Activated naive CD8-positive, alpha-beta T cell treated with anti-CD3 and anti-CD28 coated beads, Interleukin-2, amount 10 ng/mL, durations not matched to agents 7 days and 5 days (primary cell): Measurements from ENCODE around the gene GDPD5. TPM values are rescaled to one million over a fixed set of nuclear protein-coding genes. Genes with fewer than 3 reads are reported as not detected.

Experiments
- ATAC-seq: fragments of 150-1000 bp; cut with Tn5 transposase; one replicate; pipeline ENCODE4 v1.10.0; 2021; ENCODE audit warnings: low read depth, moderate library complexity
- POLR2A ChIA-PET: fragments of 350-600 bp; sonication (Branson Sonifier 250); formaldehyde crosslinking; loops from one replicate; lab custom pipeline; 2021; ENCODE audit warnings: antibody characterized with exemption; lab: Charles Lee
- DNase-seq: peaks from one replicate; pipeline ENCODE4 v3.0.0; 2021
- H3K27ac Mint-ChIP-seq: one replicate; pipeline ENCODE4 v1.8.0; 2022; ENCODE audit warnings: mild to moderate bottlenecking, mixed read lengths
- H3K27me3 Mint-ChIP-seq: one replicate; pipeline ENCODE4 v1.8.0; 2022; ENCODE audit warnings: mild to moderate bottlenecking, moderate library complexity, mixed read lengths
- H3K36me3 Mint-ChIP-seq: one replicate; pipeline ENCODE4 v1.8.0; 2021; ENCODE audit warnings: mild to moderate bottlenecking, mixed read lengths
- H3K4me1 Mint-ChIP-seq: one replicate; pipeline ENCODE4 v1.8.0; 2021; ENCODE audit warnings: mixed read lengths
- H3K4me3 Mint-ChIP-seq: one replicate; pipeline ENCODE4 v1.8.0; 2022; ENCODE audit warnings: mild to moderate bottlenecking, moderate library complexity, mixed read lengths
- H3K9me3 Mint-ChIP-seq: one replicate; pipeline ENCODE4 v1.8.0; 2021; ENCODE audit warnings: mixed read lengths
- total RNA-seq, 2 experiments: library from RNA; stranded (reverse); gene quantifications; one replicate each; pipeline ENCODE4 v1.2.3, GENCODE V29; 2021

The GDPD5 gene
- total RNA-seq, 2 experiments from 2014 or later, result 35.7 to 38.4 TPM

DNA sequence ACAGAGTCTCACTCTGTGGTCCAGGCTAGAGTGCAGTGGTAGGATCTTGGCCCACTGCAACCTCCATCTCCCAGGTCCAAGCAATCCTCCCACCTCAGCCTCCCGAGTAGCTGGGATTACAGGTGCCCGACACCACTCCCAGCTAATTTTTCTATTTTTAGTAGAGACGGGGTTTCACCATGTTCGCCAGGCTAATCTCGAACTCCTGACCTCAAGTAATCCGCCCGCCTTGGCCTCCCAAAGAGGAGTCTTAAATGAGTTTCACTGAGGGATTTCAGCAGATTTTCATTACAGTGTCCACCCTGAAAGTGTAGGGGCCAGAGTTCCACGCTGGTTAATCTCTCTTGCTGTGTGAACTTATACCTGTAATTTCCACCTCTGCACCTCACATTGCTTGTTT is 126.8 kb downstream of the GDPD5 start:
- peaks cover 40% of the 10 kb centered on the region for H3K36me3 Mint-ChIP-seq
- H3K27ac Mint-ChIP-seq, result peak overlapping the region; percentile 95
- H3K4me1 Mint-ChIP-seq, result peaks cover 36% of the 10 kb centered on the region
- ATAC-seq (peak; percentile 10), DNase-seq (no peak)
- POLR2A ChIA-PET, result interaction anchor here (0.9 to 1.6 kb wide), 5 partner anchors 9 to 130 kb away, joined by 3 to 6 read pairs (median 5); no protein-coding TSS in a partner anchor
- no peaks in the 10 kb centered on the region for H3K9me3 Mint-ChIP-seq
- H3K4me3 Mint-ChIP-seq, result peak overlapping the region; percentile 91
- peaks cover 9% of the 10 kb centered on the region for H3K27me3 Mint-ChIP-seq

- H3K4me1 Mint-ChIP-seq, result peaks cover 5% of the 10 kb centered on the region
- POLR2A ChIA-PET, result no interaction called here
Observed at GRCh38 chr11:75394085-75394840, 131.5 kb downstream of the GDPD5 start.

DNA sequence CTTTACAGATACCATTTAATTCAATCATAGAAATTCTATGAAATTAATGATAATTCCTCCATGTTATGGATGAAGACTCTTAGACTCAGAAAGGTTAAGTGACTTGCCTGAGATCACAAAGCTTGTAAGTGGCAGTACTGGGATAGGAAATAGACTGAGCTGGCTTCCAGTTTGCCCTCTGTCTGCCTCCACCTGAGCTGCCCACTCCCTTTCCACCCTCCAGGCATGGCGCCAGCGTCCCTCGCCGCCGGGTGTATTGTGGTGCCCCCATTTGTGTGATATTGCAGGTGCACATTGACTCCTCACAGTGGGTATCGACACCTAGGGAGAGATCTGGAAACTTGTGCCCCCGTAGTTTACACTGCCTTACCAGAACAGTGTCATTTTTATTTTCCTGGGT is 135.8 kb downstream of the GDPD5 start:
- Mint-ChIP-seq H3K4me1 (no peaks in the 10 kb centered on the region), H3K27me3 (peaks cover 23% of the 10 kb centered on the region), H3K36me3 (no peaks in the 10 kb centered on the region), H3K9me3 (no peaks in the 10 kb centered on the region), H3K27ac (no peak overlapping the region), H3K4me3 (no peak overlapping the region)
- DNase-seq (no peak), ATAC-seq (no peak)
- POLR2A ChIA-PET, result interaction anchor here (0.6 kb wide), 2 partner anchors 9 to 130 kb away, joined by 3 read pairs; no protein-coding TSS in a partner anchor

More at GRCh38 chr11:75394085-75394840, 131.5 kb downstream of the GDPD5 start:
- Mint-ChIP-seq H3K4me3 (no peak overlapping the region), H3K27ac (no peak overlapping the region), H3K27me3 (peaks cover 21% of the 10 kb centered on the region), H3K9me3 (no peaks in the 10 kb centered on the region), H3K36me3 (peaks cover under 1% of the 10 kb centered on the region)
- no peak for DNase-seq
- no peak for ATAC-seq

- POLR2A ChIA-PET, result interaction anchor here (0.6 to 1.3 kb wide), 2 partner anchors 9 to 11 kb away, joined by 3 to 6 read pairs; no protein-coding TSS in a partner anchor
- ATAC-seq (no peak), DNase-seq (no peak)
- H3K27me3 Mint-ChIP-seq, result peaks cover 22% of the 10 kb centered on the region
- H3K36me3 Mint-ChIP-seq, result no peaks in the 10 kb centered on the region
- no peaks in the 10 kb centered on the region for H3K9me3 Mint-ChIP-seq
- H3K4me3 Mint-ChIP-seq, result no peak overlapping the region
- peaks cover 5% of the 10 kb centered on the region for H3K4me1 Mint-ChIP-seq
- no peak overlapping the region for H3K27ac Mint-ChIP-seq
Observed at GRCh38 chr11:75389276-75389605, 136.5 kb downstream of the GDPD5 start.

GRCh38 chr11:75388386-75389275 is 137.1 kb downstream of the GDPD5 start:
- no peaks in the 10 kb centered on the region for H3K9me3 Mint-ChIP-seq
- POLR2A ChIA-PET, result interaction anchor here (0.9 to 1.3 kb wide), 3 partner anchors 11 to 60 kb away, joined by 5 to 6 read pairs (median 6); no protein-coding TSS in a partner anchor
- peaks cover 21% of the 10 kb centered on the region for H3K27me3 Mint-ChIP-seq
- ATAC-seq (peak; percentile 78), DNase-seq (peak; percentile 64)
- no peaks in the 10 kb centered on the region for H3K36me3 Mint-ChIP-seq
- H3K4me1 Mint-ChIP-seq, result peaks cover 11% of the 10 kb centered on the region
- no peak overlapping the region for H3K4me3 Mint-ChIP-seq
- no peak overlapping the region for H3K27ac Mint-ChIP-seq

DNA sequence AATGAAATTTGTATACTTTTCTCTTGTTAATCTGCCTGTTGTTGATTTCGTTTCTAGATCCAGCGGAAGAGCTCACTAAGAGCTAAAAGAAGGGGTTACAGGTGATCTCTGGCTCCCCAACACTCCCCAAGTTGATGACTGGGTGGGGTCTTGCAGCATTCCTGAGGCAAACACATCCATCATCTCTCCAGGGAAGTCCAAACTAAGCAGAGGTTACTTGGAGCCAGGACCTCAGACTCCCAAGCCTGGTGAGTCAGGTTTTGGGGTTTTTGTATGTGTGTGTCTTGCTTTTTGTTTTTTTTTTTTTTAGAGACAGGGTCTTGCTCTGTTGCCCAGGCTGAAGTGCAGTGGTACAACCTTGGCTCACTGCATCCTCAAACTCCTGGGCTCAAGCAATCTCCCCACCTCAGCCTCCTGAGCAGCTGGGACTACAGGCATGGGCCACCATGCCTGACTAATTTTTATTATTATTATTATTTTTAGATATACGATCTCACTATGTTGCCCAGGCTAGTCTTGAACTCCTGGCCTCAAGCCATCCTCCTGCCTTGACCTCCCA is 137.9 kb downstream of the GDPD5 start:
- Mint-ChIP-seq H3K9me3 (no peaks in the 10 kb centered on the region), H3K27me3 (peaks cover 21% of the 10 kb centered on the region), H3K36me3 (no peaks in the 10 kb centered on the region), H3K27ac (no peak overlapping the region), H3K4me1 (peaks cover 18% of the 10 kb centered on the region), H3K4me3 (no peak overlapping the region)
- POLR2A ChIA-PET, result interaction anchor here (0.9 to 1.3 kb wide), 3 partner anchors 12 to 59 kb away, joined by 5 to 6 read pairs (median 6); no protein-coding TSS in a partner anchor
- ATAC-seq (no peak), DNase-seq (no peak)

DNA sequence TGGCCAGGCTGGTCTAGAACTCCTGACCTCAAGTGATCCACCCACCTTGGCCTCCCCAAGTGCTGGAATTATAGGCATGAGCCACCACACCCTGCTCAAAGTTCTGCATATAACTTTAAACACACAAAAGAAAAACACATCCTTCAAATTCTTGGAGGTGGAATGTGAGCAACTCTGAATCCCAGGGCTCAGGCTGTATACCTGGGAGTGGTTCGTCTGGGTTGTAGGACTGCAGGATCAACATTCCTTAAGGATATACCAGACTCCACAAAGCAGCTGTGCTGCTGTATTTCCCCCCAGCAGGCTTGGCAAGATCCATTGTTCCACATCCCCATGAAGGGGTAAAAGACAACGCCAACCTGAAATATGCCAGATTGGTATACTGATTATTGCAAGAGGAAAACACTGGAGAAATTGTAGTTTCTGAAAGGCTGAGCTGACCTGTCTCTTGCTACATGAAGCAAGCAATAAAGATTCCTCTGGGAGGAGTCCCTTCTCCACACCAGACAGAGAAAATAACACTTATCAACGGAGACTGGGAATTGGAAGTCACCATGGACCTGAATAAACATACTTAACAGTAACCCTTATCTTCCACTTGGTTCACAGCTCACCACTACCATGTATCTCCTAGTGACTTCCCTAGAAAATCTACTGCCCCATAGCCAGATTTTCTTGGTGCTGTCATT is 138.7 kb downstream of the GDPD5 start:
- Mint-ChIP-seq H3K4me3 (no peak overlapping the region), H3K4me1 (peaks cover 18% of the 10 kb centered on the region), H3K36me3 (no peaks in the 10 kb centered on the region), H3K27ac (no peak overlapping the region), H3K27me3 (peaks cover 21% of the 10 kb centered on the region), H3K9me3 (no peaks in the 10 kb centered on the region)
- POLR2A ChIA-PET, result interaction anchor here (1.3 kb wide), 1 partner anchor 46 kb away, joined by 5 read pairs; no protein-coding TSS in a partner anchor
- no peak for ATAC-seq
- no peak for DNase-seq

Other genes starting within 250 kb of the GDPD5 start
- 10 to 100 TPM; 61.8 to 64.8 TPM for gene ARRB1, start 174.3 kb downstream of the GDPD5 start, total RNA-seq
- gene RPS3, start 126.4 kb downstream of the GDPD5 start, total RNA-seq, result 1,000 to 10,000 TPM; 3,289 to 3,447 TPM
- gene KLHL35, start 92.7 kb downstream of the GDPD5 start, total RNA-seq, result under 1 TPM; 0.55 to 0.65 TPM
- gene SERPINH1, start 36.3 kb upstream of the GDPD5 start, total RNA-seq, result 10 to 100 TPM; 15.7 to 17.8 TPM
- not detected for gene MAP6, start 143.1 kb upstream of the GDPD5 start, total RNA-seq
- gene MOGAT2, start 191.9 kb upstream of the GDPD5 start, total RNA-seq, result not detected
- under 1 TPM; 0.65 to 0.86 TPM for gene DGAT2, start 242.8 kb upstream of the GDPD5 start, total RNA-seq